HG02852 (cell line): Measurements from ENCODE around the gene SLC43A3.

Experiments used
- ATAC-seq: cut with Tn5 transposase; IDR thresholded peaks from one replicate; pipeline ENCODE4 v1.9.1; 2021; ENCODE audit warnings: mild to moderate bottlenecking, moderate library complexity; ENCODE audit not compliant: unreplicated experiment

Gene SLC43A3

DNA sequence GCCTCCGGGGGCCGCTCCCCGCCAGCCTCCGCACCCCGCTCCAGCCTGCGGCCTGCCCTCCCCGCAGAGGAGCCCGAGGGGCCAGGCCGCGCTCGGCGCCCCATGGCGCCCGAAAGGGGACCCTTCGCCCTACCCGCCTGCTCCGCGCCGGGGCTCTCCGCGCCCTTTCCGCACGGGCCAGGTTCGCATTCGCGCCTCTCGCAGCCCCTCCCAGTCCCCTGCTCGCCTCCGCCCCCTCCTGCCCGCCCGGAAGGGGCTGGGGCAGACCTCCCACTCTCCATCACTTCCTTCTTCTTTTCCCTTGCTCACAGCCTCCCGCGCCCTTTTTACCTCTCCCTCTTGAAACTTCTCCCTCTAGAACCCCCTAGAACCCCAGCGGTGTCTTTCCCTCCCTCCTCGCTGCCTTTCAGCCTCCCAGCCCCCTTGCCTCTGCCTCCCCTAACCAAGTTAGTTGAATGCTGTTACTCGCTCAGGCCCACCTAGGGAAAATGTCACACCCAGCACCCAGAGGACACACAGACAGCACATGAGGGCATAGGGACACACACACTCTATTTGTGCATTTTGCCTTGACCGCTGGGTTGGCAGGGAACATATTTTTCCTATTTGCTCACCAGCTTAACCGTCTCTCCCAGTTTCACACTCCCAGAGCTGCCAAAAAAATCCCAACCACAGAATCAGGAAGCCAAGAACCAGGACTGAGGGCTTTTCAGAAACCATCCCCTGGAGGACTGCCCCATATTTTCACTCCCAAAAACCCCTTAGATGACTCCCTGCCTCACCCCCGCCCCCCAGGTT lies at the start of gene SLC43A3:
Gene SLC43A3, minus strand, starts transcription at position 193 of the 798 bp plus-strand sequence. CDS start 949 bp downstream, outside the sequence.
- peak; percentile 54 for ATAC-seq

DNA sequence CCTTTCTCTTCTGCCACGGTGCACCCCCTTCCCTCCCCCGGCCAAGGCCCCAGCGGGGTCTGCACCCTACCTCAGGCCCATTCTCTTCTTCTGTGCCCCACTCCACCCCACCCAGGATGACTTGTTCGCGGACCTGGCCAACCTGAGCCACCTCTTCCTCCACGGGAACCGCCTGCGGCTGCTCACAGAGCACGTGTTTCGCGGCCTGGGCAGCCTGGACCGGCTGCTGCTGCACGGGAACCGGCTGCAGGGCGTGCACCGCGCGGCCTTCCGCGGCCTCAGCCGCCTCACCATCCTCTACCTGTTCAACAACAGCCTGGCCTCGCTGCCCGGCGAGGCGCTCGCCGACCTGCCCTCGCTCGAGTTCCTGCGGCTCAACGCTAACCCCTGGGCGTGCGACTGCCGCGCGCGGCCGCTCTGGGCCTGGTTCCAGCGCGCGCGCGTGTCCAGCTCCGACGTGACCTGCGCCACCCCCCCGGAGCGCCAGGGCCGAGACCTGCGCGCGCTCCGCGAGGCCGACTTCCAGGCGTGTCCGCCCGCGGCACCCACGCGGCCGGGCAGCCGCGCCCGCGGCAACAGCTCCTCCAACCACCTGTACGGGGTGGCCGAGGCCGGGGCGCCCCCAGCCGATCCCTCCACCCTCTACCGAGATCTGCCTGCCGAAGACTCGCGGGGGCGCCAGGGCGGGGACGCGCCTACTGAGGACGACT lies 49.3 kb upstream of the SLC43A3 start:
- ATAC-seq = peak; percentile 31

DNA sequence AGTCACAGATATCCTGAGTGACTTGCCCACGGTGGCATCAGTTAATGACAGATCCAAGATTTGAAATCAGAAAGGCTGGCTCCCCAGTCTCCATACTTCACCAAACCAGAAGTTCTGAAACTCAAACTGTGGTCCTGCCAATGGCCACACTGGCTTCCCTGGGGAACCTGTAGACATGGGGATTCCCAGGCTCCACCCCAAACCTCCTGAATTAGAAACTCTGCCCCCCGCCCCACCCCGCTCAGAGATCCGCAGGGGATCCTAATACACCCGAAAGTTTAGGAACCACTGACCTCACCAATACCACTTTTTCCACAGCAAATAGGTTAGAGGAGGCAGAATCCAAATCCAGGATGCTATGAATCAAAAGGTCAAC lies 48.7 kb upstream of the SLC43A3 start:
- peak; percentile 22 for ATAC-seq

DNA sequence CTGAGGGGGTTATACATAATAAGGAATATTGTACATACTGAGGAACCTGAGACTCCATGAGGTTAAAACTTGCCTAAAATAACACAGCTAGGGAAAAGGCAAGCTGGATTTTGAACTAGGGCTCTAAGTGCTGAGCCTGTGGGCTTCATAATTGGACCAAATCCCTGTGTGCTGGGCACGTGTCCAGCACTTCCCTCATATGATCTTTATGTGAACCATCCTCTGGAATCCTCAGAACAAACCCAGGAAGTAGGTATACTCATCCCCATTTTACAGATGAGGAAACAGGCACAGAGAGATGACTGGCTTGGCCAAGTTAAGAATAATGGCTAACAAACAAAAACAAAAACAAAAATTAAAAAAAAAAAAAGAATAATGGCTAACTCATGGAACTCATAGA lies 48.3 kb upstream of the SLC43A3 start:
- no peak for ATAC-seq

DNA sequence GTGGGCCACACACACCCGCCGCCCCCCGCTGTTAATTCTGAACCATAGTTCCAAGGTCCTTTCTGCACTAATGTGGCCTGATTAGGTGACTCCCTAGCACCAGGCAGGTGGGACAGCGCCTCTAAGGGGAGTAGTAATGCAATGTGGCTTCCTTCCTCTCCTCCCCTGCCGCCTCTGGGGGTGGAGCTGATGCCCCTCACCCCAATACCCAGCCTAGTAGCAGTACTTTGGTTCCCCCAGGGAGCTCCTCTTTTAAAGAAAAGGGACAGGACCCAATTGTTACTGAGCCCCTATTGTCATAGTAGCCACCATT lies 47.8 kb upstream of the SLC43A3 start:
- ATAC-seq = no peak

DNA sequence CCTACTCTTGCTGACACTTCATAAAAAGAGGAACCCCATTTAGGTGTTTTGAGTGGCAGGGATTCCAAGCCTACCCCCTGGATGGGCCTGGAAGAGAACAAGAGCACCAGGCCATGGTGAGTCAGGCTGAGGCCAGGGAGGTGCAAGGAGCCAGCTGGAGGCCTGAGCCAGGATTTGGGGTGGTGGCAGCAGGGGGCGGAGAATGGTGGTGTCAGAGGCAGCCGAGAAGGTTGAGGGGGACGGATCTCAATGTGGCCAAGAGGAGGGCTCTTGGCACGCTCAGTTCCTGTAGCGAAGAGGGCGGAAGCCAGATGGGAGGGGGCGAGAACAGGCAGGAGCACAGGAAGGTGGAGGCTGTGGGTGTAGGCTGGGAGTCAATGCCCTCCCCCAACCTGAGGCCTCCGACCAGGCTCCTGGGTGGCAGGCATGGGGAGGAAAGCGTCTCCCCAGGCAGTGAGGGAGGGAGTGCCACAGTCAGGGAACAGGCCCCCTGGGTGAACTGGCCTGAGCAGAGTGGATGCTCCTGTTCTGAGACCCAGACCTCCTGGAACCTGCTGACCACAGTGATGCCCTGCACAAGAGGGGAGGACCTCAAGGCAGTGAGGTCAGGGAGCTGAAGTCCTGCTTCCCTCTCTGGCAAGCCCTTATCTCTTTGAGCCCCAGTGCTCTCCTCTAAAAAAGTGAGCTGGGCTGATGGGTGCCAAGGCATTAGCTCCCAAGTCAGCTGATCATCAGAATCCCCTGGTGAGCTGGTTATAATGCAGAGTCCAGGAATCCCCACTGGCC lies 47.3 kb upstream of the SLC43A3 start:
- no peak for ATAC-seq

DNA sequence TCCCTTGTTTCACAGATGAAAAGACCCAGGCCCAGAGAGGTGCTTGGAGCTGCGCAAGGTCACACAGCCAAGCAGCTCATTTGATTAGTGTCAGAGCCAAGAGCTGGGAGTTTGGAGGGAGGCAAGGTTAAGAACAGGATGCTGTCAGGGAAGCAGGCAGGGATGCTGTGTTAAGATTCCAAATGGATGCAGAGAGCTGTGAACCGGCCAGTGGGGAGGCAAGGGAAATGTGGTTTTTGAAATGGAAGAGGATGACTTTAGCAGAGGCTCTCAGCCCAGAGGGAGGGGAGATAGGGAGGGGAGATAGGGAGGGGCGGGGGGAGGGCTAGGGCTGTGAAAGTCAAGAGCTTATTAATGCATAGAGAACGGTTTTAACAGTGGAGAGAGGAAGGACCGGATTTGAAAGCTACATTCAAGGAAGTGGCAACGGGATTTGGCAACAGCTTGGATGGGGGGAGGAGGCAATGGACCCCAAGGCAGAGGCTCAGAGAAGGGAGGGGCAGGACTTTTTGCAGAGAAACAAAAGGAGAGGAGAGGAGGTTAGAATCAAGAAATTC lies 46.4 kb upstream of the SLC43A3 start:
- ATAC-seq = no peak

DNA sequence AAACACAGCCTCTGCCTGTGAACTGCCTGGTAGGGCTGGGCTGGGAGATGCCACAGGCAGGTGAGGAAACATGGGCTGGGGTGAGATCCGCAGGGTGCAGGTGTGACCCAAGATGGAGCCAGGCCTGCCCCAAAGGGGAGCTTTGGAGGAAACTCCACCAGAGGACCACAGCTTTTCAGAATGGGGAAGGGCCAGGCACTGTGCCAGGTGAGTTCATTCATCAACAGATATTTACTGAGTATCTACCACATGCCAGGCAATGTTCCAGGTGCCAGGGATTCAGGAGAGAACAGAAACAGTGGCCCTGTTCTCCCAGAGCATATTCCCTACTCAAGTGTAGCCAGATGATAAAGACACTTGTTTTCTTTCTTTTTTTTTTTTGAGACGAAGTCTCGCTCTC lies 44.6 kb upstream of the SLC43A3 start:
- no peak for ATAC-seq

DNA sequence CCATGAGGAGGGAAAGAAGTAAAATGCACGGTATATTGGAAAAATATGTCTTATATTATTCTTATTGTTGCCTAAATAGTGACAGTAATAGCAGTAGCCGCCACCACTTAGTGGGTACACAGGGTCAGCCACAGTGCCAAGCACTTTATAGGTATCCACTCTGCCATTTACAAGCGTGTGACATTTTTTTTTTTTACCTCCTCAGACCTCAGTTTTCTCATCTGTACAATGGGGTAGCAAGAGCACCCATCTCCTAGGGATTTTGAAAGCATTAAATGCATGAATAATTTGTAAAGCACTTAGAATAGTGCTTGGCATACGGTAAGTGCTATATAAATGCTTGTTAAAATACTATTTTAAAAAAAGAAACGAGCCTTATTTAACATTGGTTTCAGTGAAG lies 42.3 kb upstream of the SLC43A3 start:
- ATAC-seq = no peak

DNA sequence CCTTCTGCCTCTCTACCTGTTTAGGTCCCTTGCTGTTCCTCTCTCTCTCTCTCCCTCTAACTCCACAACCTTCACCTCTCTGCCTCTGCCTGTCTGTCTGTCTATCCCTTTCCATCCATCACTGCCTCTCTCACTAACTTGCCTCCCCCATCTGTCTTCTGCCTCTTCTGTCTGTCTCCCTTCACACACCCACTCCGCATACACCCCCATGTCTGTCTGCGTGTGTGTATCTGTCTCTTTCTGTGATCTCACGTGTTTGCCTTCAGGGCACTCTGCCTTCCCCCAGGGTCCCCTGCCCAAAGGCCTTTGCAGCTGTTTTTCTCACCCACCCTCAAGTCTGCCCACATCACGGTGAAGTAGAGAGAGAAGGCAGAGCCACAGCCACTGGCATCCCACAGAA lies 41.4 kb upstream of the SLC43A3 start:
- ATAC-seq = no peak

DNA sequence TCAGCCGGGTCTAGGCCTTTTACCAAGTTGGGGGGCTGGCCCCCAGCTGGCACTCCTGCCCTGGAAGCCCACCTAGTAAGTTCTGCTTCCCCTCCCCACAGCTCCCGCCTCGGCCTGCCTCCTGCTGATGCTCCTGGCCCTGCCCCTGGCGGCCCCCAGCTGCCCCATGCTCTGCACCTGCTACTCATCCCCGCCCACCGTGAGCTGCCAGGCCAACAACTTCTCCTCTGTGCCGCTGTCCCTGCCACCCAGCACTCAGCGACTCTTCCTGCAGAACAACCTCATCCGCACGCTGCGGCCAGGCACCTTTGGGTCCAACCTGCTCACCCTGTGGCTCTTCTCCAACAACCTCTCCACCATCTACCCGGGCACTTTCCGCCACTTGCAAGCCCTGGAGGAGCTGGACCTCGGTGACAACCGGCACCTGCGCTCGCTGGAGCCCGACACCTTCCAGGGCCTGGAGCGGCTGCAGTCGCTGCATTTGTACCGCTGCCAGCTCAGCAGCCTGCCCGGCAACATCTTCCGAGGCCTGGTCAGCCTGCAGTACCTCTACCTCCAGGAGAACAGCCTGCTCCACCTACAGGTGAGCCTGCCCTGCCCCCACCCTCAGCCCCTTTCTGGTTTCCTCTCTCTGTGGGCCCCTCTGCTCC lies 40.7 kb upstream of the SLC43A3 start:
- no peak for ATAC-seq

DNA sequence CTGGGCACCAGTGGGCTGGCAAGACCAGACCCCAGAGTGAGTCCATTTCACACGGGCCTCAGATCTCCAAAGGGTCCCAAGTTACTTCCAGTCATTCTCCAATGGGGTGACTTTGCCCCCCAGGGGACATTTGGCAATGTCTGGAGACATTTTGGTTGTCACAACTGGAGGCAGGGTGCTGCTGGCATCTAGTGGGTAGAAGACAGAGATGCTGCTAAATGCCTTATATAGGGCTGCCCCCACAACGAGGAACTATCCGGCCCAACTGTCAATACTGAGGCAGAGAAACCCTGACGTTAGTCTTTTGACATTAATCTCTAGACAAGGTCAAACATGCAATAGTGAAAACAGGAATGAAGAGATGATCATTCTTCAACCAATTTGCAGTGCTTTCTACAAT lies 39.8 kb upstream of the SLC43A3 start:
- ATAC-seq = no peak

DNA sequence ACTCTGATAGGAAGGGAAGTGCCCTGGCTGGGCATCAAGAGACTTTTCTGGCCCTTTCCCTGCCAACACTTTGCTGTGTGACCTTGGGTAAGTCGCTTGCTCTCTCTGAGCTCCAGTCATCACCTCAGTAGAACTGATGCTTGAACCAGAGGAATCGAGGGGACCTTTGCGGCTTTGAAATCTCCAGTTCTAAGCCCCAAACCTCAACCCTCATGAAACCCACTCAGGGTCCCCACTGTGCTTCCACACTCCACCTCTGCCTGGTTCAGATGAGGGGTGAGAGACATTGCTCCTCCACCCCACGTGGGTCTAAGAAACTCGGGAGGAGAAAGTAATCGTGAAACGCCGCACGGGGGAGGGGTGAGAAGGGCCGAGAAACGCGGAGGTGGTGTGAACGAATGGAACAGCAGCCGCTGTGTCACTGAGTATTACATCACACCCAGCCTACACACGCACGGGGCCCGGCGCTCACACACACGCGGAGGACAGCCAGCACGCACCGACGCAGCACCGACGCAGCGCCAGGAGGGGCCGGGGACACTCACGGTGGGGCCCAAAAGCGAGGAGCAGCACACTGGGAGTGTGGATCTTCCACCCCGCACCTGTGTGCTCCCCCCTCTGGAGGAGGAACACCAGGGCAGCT lies 37.7 kb upstream of the SLC43A3 start:
- no peak for ATAC-seq

DNA sequence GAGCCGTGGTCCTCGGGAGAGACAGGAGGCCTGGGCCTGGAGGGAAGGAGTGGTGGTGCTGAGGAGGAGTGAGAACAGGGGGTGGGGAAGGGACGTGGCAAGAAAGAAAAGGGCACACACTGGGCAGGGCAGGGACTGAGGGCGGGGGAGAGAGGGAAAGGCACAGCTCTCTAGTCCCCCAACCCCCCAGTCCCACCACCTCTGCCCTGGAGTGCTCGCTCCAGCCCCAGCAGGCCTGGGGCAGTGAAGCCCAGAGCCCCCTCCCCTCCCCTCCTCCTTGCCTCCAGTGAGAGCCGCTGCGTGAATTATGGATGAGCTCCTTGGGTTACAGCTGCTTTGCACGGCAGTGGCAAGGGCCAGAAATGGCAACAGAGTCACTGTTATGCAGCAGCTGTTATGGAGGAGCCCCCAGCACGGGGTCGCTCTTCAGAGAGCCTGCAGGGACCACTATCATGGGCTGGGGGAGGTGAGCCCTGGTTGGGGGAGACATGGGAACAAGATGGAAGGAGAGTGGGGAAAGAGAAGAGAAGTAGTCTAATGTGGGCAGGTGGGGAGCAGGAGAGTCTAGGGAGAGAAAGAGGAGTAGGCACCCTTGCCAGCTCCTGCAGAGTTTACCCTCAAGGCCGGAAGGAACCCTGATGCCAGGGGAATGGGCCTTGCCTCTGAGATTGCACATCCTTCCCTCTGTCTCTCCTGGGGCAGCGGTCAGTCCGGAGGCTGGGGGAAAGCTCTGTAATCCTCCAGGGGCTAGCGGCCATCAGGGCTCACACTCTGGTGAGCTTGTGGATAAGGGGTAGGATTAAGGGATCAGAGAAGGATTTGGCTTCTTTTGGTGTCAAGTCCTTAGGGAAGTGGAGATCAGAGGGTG lies 37.0 kb upstream of the SLC43A3 start:
- ATAC-seq = no peak

DNA sequence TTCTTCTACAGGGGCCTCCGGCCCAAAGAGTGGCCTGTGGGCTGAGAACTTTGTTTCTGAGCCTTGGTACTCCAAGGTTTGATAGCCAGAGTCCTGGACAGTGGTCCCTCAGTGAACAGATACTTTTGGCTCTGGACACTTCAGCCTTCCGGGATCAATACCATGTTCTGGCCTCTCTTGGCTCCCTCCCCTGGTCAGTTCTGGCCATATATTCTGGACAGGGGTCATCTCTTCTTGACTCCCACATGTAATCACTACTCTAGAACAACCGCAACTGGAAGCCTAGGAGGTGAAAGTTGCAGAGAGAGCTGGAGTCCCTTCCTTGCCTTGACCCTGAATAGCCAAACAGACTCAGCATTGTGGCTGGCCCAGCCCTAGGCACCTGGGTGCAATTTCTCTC lies 35.7 kb upstream of the SLC43A3 start:
- no peak for ATAC-seq

DNA sequence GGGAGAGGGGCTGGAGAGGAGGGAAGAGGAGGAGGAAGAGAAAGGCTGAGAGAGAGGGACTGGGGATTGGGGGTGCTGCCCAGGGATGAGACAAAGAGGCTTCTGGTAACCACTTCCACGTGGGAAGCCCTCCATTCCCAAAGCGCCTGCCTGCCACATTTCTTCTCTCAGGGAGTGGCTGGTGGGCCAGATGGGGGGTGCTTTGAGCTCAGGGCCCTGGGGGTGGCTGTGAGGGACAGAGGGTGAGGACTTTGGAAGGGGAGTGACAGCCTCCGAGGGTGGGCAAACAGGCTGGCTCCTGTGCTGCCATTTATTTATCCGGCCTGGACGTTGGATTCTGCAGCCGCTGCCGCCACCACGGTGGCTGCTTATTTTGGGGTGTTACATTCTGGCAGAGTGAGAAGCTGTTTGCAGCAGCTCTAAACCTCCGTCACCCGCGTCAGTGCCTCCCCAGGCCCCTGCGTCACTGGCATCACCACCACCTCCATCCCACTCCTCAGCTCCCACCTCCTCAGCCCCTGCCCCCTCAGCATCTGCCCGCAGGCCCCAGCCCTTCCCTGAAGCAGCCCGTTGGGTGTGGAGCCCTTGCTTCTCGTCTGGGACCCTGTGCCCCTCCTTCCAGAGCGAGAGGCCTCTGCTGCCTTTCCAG lies 35.0 kb upstream of the SLC43A3 start:
- no peak for ATAC-seq

DNA sequence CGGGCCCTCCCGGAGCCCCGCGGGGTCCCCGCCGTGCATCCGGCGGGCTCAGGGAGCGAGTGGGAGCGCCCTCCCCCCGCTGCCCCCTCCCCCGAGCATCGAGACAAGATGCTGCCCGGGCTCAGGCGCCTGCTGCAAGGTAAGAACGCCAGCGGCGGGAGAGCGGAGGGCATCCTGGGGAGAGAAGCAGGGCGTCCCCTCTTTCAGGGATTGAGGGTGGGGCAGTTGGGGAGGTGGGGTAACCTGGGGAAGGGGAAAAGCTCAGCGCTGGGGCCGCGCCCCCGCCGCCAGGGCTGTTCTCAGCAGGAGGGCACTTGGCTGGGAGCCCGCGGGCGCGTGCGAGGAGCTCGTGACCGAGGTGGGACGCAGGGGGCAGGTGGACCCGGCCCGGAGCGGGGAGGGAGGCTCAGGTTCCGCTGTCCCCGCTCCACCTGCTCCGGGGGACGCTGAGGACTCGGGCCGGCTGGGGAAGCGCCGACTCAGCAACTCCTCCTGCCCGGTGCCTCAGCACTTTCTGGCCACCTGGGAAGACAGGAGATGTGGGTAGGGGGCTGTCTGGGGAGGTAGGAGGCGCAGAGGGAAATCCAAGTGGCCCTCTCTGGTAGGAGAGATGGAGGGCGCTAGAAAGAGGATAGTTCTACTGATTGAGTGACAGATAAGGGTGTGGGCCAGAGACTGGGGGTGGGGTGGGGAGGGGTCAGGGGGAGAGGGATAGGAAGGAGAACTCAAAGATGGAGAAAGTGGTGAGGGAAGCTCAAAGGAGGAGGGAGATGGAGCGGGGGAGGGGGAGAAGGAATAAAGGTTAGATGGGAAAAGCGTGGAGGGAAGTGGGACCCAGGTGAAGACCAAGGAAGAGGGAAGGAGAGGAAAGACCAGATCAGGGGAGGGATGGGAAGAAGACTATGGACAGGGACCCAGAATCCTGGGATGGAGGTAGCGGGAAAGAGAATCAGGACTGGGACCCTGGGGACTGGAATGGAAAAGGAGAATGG lies 34.1 kb upstream of the SLC43A3 start:
- ATAC-seq = no peak
